ENCODE data around the gene NCR1.
"Not testable (repeated sequence)": the region's sequence is repeated elsewhere in the genome, so short reads cannot be mapped to it uniquely, and the experiment has no call there.

NCR1 gene

GRCh38 chr19:54905803-54906511, at the start of gene NCR1:
Gene NCR1 (plus strand): TSS chr19:54906148. CDS start chr19:54906188, 40 bp downstream.
- no peak for DNase-seq (ENCODE audit: extremely low spot score)
- ChIA-PET CTCF (no interaction called here), POLR2A (no interaction called here)
- no peak for TF ChIP-seq LEF1 (IDR thresholded peaks at IDR 0.05; ENCODE audit: borderline replicate concordance)

GRCh38 chr19:54858476-54858875, 47.5 kb upstream of the NCR1 start:
- POLR2A ChIA-PET; DNase-seq (ENCODE audit: extremely low spot score): not testable (repeated sequence)
- CTCF ChIA-PET: interaction anchor here (0.6 kb wide), 1 partner anchor 61 kb away, joined by 3 read pairs; no protein-coding TSS in a partner anchor

- CTCF ChIA-PET: interaction anchor here (0.6 kb wide), 1 partner anchor 60 kb away, joined by 3 read pairs; no protein-coding TSS in a partner anchor
- POLR2A ChIA-PET: not testable (repeated sequence)
Observed at GRCh38 chr19:54859421-54859820, 46.5 kb upstream of the NCR1 start.

DNA sequence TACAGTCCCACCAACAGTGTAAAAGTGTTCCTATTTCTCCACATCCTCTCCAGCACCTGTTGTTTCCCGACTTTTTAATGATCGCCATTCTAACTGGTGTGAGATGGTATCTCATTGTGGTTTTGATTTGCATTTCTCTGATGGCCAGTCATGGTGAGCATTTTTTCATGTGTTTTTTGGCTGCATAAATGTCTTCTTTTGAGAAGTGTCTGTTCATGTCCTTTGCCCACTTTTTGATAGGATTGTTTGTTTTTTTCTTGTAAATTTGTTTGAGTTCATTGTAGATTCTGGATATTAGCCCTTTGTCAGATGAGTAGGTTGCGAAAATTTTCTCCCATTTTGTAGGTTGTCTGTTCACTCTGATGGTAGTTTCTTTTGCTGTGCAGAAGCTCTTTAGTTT, 42.5 kb upstream of the NCR1 start:
- POLR2A ChIA-PET; CTCF ChIA-PET; DNase-seq (ENCODE audit: extremely low spot score): not testable (repeated sequence)

More at GRCh38 chr19:54859421-54859820, 46.5 kb upstream of the NCR1 start:
- DNase-seq (ENCODE audit: extremely low spot score): not testable (repeated sequence)

DNA sequence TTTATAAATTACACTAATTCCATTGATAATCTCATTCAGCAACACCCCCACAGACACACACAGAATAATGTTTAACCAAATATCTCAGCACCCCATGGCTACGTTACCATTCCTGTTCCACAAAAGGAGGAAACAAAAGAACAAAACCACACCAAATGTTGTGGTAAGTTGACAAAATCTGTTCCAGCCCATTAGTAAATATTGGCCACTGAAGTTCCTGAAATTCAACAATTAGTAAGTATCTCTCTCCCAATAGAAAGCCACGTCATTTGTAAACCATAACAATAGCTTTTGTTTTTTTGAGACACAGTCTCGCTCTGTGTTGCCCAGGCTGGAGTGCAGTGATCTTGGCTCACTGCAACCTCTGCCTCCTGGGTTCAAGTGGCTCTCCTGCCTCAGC, 34.3 kb upstream of the NCR1 start:
- no peak for TF ChIP-seq FOXK2 (IDR thresholded peaks at IDR 0.05)
- CTCF ChIA-PET: no interaction called here
- no peak for DNase-seq (ENCODE audit: extremely low spot score)
- POLR2A ChIA-PET: no interaction called here

GRCh38 chr19:54873990-54874389, 32.0 kb upstream of the NCR1 start, which contains the start of gene FCAR:
Gene FCAR (plus strand): TSS chr19:54874235. CDS start chr19:54874290, 55 bp downstream.
- TF ChIP-seq HDGF (IDR thresholded peaks at IDR 0.05; ENCODE audit: borderline replicate concordance) (no peak), SUZ12 (IDR thresholded peaks at IDR 0.05) (no peak), CTBP1 (IDR thresholded peaks at IDR 0.05; ENCODE audit: borderline replicate concordance) (no peak), NFRKB (IDR thresholded peaks at IDR 0.05) (no peak), ZNF384 (IDR thresholded peaks at IDR 0.05) (no peak), ELF4 (IDR thresholded peaks at IDR 0.05) (no peak), FOXM1 (IDR thresholded peaks at IDR 0.05; ENCODE audit: borderline replicate concordance) (no peak), FOXA1 (IDR thresholded peaks at IDR 0.05) (no peak), TARDBP (IDR thresholded peaks at IDR 0.05) (no peak), L3MBTL2 (conservative IDR thresholded peaks at IDR 0.05) (no peak), ARNT (IDR thresholded peaks at IDR 0.05) (no peak), SP1 (IDR thresholded peaks at IDR 0.05) (no peak), BHLHE40 (IDR thresholded peaks at IDR 0.05; ENCODE audit: borderline replicate concordance) (no peak)
- TF ChIP-seq, protein P1, sequence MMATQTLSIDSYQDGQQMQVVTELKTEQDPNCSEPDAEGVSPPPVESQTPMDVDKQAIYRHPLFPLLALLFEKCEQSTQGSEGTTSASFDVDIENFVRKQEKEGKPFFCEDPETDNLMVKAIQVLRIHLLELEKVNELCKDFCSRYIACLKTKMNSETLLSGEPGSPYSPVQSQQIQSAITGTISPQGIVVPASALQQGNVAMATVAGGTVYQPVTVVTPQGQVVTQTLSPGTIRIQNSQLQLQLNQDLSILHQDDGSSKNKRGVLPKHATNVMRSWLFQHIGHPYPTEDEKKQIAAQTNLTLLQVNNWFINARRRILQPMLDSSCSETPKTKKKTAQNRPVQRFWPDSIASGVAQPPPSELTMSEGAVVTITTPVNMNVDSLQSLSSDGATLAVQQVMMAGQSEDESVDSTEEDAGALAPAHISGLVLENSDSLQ (IDR thresholded peaks at IDR 0.05): no peak
- no peak for DNase-seq (ENCODE audit: extremely low spot score)
- CTCF ChIA-PET: interaction anchor here (0.6 kb wide), 1 partner anchor 414 kb away, joined by 5 read pairs; no protein-coding TSS in a partner anchor
- POLR2A ChIA-PET: no interaction called here

- CTCF ChIA-PET: no interaction called here
- POLR2A ChIA-PET: no interaction called here
- no peak for TF ChIP-seq LEF1 (IDR thresholded peaks at IDR 0.05; ENCODE audit: borderline replicate concordance)
- no peak for DNase-seq (ENCODE audit: extremely low spot score)
Observed at GRCh38 chr19:54875506-54875905, 30.4 kb upstream of the NCR1 start.

GRCh38 chr19:54877471-54877870, 28.5 kb upstream of the NCR1 start:
- POLR2A ChIA-PET: no interaction called here

More at GRCh38 chr19:54877471-54877870, 28.5 kb upstream of the NCR1 start:
- no peak for DNase-seq (ENCODE audit: extremely low spot score)
- CTCF ChIA-PET: no interaction called here
- no peak for TF ChIP-seq LEF1 (IDR thresholded peaks at IDR 0.05; ENCODE audit: borderline replicate concordance)
- no peak for TF ChIP-seq CTBP1 (IDR thresholded peaks at IDR 0.05; ENCODE audit: borderline replicate concordance)
- no peak for TF ChIP-seq FOXA1 (IDR thresholded peaks at IDR 0.05)
- no peak for TF ChIP-seq ARNT (IDR thresholded peaks at IDR 0.05)
- TF ChIP-seq, protein P1 (IDR thresholded peaks at IDR 0.05): no peak
- TF ChIP-seq BHLHE40 (IDR thresholded peaks at IDR 0.05; ENCODE audit: borderline replicate concordance): no peak
- no peak for TF ChIP-seq SP1 (IDR thresholded peaks at IDR 0.05)
- no peak for TF ChIP-seq FOXM1 (IDR thresholded peaks at IDR 0.05; ENCODE audit: borderline replicate concordance)
- TF ChIP-seq NFRKB (IDR thresholded peaks at IDR 0.05): no peak
- TF ChIP-seq FOXK2 (IDR thresholded peaks at IDR 0.05): no peak
- no peak for TF ChIP-seq ZNF384 (IDR thresholded peaks at IDR 0.05)
- no peak for TF ChIP-seq ELF4 (IDR thresholded peaks at IDR 0.05)
